HG03521 (cell line): ENCODE data around the gene PRKCA.
"Not testable (repeated sequence)": the region's sequence is repeated elsewhere in the genome, so short reads cannot be mapped to it uniquely, and the experiment has no call there.

Source experiments
- ATAC-seq: cut with Tn5 transposase; IDR thresholded peaks from one replicate; pipeline ENCODE4 v1.9.1; 2021; ENCODE audit warnings: mild to moderate bottlenecking, moderate library complexity; ENCODE audit not compliant: unreplicated experiment

The PRKCA gene

GRCh38 chr17:66379544-66379943 is 77.1 kb downstream of the PRKCA start:
- ATAC-seq, result no peak

- no peak for ATAC-seq
These were observed 77.6 kb downstream of the PRKCA start for GRCh38 chr17:66379996-66380395.

DNA sequence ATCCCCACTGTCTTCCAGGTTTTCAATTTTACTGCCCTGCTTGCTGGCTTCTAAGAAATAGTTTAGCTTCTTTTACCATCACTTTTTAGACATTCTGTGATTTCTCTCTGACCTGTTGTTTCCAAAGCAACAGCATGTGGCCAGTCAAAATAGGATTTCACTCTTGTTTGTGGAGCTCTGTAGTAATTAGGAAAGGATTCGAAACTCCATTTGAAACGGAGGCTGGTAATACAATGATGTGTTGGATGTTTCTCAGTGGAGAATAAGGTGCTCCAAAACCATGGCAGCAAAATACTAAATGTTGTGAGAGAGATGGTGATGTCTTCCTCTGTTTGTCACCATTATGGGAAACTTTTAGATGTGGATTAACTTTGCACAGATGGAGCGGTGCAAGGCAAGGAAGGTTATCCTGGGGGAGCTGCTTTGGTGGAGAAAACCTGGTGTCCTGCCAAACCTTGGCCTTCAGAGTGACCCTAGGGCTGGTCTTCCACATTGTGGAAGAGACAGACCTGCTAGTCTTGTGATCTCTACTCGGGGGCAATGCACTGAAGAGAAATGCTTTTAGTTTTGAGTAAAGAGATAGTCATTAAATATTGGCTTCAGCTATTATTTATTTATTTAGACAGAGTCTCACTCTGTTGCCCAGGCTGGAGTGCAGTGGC is 79.4 kb downstream of the PRKCA start:
- ATAC-seq, result no peak

- ATAC-seq, result no peak
These were observed 80.9 kb downstream of the PRKCA start for GRCh38 chr17:66383333-66383732.

DNA sequence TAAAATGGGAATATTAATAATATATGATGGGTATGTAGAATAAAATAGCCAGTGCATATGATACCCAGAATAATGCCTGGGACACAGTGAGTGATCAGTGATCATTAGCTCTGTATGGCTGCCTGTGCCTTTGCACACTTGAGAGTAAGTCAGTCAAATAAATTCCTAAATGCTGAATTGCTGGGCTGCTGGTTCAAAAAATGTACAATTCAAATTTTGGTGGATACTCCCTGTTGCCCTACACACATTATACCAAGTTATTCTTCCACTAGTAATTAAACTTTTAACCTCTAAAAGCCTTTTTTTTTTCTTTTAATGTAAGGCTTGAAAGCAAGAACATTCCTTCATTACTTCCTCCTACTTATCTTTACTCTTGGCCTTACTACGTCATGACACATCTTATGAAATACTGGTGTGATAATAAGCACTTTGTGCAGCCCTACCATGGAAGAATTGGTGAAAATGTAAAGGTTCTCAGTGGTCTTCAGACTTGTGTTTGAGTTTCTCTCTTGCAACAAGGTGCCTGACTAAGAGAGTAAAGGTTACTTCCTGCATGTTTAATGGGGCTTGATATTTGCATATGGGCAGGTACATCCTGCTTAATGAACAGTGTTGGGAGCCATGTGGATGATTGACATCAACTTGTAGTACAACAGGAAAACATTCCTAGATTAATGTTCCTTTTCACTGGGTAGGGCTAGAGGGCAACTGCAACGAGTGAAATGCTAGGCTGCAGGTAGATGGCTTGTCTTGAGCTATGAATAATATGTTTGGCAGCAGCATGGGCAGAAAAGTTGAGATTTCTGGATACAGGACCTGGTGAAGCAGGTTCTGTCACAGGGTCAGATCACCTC is 84.3 kb downstream of the PRKCA start:
- ATAC-seq, result no peak

DNA sequence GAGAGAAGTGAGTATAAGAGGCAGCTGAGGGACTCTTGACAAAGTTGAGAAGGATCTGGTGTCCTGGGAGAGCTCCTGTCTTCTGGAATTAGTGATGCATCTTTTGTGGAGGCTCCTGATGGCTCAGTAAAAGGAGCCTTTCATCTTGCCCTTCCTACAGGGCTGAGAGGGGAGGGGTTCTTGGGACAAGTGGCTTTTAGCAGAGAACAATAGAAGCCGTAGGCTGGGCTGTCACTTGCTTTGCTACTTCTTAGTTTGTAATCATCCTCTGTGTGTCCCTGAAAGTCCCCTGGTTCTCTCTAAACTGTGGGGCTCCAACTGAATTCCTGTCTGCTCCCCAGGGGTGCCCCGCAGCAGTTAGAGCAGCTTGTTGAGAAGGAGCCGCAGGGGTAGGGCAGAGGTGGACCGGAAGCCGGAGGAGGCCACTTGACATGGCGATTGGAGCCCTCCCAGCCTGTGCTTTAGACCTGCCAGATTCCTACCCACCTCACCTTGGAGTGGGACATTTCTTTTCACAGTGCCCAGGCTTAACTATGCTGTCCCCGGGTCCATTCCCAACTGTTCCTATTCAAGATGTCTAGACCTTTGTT is 85.1 kb downstream of the PRKCA start:
- no peak for ATAC-seq

GRCh38 chr17:66392783-66393437 is 90.5 kb downstream of the PRKCA start:
- no peak for ATAC-seq

- no peak for ATAC-seq
These were observed 93.5 kb downstream of the PRKCA start for GRCh38 chr17:66395961-66396360.

GRCh38 chr17:66397486-66397885 is 95.1 kb downstream of the PRKCA start:
- no peak for ATAC-seq

DNA sequence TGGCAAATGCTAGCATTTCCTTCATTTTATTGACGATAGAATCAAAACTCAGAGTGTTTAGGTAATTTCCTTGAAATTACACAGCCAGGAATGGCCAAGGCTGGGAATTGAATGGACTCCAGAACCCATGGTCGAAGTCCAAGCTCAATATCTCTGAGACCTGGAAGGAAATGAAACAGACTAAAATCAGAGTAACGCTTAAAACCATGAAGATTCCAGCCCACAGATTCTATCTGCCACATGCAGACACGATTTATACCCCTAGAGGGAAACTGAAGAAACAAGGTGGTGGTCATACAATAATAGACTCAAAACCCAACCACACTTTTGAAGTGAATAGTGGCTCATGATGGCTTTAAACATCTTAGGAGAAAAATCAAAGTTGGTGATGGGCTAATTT is 95.6 kb downstream of the PRKCA start:
- no peak for ATAC-seq

DNA sequence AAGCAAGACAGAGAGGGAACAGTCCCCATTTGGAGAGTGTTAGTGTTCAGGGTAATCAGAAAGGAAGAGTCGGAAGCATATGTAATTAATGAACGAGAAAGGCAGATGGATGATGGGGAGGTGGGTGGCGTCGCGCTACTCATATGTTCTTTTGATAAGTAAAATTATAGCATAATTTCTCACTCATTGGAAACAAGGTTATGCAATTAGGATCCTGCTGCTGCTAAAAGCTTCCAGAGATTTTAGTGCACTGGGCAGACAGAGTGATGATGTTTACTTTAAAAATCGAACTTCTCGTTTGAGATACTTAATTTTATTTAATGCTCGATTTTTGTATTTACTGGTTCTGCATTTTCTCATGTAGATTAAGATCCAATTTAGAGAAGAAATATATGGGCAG is 96.2 kb downstream of the PRKCA start:
- ATAC-seq, result no peak

DNA sequence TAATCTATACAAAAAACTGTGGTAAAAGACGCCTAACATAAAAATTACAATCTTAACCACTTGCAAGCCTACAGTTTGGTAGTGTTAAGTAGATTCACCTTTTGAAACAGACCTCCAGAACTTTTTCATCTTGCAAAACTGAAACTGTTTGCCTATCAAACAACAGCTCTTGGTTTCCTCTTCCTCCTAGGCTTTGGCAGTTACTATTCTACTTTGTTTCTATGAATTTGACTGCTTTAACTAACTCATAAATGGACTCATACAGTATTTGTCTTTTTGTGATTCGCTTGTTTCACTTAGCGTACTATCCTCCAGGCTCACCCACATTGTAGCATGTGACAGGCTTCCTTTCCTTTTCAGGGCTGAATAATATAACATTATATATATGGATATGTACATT is 97.0 kb downstream of the PRKCA start:
- ATAC-seq, result no peak

DNA sequence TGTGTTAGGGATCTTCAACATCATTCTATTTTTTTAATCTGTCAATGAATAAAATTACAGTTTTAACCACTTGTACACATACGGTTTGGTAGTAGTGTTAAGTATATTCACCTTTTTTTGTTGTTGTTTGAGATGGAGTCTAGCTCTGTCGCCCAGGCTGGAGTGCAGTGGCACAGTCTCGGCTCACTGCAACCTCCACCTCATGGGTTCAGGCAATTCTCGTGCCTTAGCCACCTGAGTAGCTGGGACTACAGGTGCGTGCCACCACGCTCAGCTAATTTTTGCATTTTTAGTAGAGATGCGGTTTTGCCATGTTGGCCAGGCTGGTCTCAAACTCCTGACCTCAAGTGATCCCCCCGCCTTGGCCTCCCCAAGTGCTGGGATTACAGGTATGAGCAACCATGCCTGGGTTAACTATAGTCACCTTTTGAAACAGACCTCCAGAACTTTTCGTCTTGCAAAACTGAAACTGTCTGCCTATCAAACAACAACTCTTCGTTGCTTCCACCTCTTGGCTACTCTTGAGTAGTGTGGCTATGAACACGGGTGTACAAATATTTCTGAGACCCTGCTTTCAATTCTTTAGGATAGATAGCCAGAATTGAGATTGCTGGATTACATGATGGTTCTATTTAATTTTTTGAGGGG is 97.8 kb downstream of the PRKCA start:
- not testable (repeated sequence) for ATAC-seq

DNA sequence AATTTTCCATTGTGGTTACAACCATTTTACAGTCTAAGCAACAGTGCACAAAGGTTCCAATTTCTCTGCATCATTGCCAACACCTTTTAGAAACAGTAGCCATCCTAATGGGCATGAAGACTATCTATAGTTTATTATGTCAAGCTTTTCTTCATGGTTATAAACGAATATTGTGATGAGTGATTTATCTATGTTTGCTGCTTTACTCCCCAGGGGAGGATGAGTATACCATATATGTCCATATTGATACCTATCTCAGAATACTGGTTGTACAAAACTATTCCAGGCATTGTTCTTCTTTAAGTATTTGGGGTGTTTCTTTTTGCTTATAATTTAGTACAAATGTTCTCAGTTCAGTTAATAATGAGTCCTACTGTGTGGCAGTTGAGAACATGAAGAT is 98.3 kb downstream of the PRKCA start:
- ATAC-seq, result no peak

- no peak for ATAC-seq
These were observed 99.0 kb downstream of the PRKCA start for GRCh38 chr17:66401364-66401763.

DNA sequence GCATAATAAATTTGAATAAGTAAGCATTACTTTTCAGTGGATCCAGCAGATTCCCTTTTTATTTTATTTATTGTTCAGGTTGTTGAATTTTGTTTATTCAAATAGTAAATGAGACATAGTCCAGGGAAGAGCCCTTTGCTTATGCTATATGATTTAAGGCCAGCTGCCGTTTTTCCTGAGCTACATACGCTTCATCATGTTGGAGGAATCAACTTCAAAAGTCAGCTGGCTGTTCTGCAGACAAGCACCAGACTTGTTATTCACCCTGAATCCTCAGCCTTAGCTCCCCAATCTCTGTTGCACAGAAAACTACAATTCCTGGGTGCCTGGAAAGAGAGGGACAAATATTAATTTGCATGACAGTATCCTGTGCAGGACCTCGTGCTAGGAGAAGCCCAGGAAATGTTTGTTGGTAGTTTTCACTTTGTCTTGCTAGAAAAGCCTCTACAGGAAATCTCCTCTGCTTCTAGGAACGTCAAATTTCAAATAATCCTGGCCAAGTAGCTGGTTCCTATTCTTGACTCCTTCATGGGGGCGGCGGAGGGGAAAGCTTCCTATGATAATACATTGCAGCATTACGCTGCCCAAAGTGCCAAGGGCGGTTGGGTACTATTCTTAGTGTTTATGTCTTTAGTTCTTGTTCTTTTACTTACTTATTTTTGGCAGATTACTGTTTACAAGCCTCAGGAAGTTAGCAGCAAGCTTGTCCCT is 101.6 kb downstream of the PRKCA start:
- no peak for ATAC-seq

DNA sequence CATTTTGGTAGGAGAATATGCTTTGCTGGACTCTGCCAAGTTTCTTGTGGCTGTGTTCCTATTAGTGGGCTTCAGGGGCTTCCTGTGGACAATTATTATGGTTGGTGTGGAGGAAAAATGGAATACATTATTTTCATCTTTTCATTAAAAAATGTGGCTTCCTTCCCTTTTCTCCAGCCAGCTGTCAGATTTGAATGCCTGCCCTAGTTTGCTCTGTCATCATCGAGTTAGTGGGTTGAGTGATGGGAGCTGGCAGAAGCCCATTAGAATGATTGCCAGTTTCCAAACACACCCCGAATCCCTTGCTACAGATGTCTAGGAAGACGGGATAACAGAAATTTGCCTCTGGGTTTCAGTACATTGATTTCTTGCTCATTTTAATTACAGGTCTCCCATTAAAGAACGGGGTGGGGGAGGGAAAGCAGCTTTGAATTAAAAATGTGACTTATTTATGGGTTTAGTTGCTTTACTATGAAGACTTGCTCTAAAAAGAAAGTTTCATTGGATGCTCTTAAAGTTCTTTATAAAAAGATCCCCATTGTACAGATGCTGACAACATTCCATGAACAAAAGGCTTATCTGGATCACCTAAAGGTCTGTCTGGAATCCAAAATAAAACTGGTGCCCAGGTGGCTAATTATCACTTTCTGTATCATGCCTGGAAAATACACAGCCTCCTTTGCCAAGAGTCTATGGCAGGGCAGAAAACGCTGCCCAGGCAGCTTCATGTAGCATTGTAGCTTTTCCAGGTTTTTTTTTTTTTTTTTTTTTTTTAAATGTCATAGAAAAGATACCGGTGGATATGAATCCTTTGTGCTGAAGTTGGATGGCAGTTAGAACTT is 103.6 kb downstream of the PRKCA start:
- ATAC-seq, result no peak

DNA sequence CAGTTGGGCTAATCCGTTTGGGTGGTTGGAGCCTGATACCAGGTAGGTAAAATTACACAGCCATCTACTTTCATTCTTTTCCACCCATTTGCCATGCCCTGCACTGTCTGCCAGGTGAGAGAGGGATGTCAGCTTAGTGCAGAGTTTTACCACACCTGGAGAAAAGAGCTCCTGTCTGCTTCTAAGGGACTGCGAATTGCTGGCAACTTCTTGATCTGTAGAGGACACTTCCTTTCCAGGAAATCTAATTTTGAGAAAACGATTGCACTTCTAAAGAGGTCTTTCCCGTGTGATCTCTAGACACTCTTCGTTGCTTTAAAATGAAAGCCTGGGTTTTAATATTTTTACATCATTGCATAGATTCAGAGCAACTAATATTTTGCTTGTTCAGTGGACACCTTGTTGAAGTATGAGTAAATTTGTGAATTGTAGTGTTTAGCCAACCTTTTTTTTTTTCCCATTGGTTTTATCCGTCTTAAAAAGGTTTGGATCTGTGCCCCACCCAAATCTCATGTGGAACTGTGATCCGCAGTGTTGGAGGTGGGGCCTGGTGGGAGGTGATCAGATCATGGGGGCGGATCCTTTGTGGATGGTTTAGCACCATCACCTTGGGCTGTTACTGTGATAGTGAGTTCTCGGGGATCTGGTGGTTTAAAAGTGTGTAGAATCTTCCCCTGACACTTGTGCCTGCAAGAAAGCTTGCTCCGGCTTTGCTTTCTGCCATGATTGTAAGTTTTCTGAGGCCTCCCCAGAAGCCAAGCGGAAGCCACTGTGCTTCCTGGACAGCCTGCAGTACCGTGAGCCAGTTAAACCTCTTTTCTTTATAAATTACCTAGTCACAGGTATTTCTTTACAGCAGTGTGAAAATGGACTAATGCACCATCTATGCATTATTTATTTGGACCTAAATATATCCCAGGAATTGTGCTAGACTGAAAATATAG is 104.6 kb downstream of the PRKCA start:
- no peak for ATAC-seq
